ENCODE data around the gene SLC30A4.

GRCh38 chr15:45551676-45552075, 29.1 kb upstream of the SLC30A4 start:
- TF ChIP-seq, protein P1, sequence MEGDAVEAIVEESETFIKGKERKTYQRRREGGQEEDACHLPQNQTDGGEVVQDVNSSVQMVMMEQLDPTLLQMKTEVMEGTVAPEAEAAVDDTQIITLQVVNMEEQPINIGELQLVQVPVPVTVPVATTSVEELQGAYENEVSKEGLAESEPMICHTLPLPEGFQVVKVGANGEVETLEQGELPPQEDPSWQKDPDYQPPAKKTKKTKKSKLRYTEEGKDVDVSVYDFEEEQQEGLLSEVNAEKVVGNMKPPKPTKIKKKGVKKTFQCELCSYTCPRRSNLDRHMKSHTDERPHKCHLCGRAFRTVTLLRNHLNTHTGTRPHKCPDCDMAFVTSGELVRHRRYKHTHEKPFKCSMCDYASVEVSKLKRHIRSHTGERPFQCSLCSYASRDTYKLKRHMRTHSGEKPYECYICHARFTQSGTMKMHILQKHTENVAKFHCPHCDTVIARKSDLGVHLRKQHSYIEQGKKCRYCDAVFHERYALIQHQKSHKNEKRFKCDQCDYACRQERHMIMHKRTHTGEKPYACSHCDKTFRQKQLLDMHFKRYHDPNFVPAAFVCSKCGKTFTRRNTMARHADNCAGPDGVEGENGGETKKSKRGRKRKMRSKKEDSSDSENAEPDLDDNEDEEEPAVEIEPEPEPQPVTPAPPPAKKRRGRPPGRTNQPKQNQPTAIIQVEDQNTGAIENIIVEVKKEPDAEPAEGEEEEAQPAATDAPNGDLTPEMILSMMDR (IDR thresholded peaks at IDR 0.05), result no peak
- TF ChIP-seq EZH2 (IDR thresholded peaks at IDR 0.05; ENCODE audit: borderline replicate concordance, insufficient read depth, low read depth, low read length, poor library complexity, severe bottlenecking), result no peak

Data from B cell (primary cell).